IPS DF 19.7 (cell line): ENCODE results near the gene HESX1.

Experiments used
- DNase-seq: peaks from one replicate; pipeline ENCODE4 v3.0.0-alpha.2; 2013; ENCODE audit warnings: low read depth, low spot score

HESX1 gene

DNA sequence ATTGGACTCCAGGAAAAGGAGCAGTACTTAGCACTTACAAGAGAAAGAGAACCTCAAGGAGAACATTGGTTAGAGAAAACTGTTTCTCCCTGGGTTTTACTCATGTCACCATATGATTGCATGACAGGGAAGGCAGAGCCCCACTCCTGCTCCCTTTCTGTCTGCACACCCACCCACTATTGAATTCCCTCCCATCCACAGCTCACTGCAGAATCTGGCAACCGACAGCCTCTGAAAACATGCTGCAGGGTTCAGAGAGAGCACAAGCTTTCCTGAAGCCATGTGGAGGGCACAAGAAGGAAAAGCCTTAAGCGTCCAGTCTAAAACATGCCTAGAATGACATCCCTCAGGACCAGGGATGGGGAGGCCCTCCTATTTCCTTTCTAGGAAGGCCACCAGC lies 31.6 kb downstream of the HESX1 start:
- DNase-seq = no peak

DNA sequence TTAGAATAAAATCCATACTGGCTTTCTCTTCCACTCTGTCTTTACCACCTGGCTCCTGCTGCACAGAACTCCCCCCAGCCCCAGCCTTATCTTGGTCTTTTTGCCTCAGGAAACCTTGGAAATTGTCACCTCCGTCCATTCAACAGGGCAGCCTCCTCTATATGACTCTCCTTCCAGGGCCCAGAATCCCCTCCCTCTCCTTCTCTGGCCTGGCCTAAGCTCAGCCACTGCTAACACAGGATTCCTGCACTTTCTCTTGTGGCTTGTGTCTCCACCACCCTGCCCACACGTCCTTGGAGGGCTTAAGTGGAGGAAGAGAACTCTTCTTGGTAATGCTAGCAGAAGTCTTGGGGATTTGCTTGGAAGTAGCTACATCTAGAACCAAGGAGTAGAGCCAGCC lies 33.1 kb downstream of the HESX1 start:
- DNase-seq = no peak

DNA sequence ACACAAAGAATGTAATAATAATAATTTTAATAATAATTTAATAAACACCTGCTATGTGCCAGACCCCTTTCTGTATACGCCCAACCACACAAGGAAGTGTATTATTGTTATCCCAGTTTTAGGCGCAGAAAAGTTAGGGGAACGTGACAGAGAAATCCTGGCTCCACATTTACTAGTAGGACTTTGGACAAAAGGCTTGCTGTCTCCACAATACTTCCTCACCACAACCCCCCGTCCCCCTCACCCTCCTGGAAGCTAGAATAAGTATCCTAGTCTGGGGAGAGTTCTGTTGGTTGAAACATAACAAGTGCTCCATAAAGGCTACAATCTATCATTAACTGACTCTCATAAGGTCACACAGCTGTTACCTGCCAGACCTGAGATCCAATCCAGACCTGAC lies 34.1 kb downstream of the HESX1 start:
- DNase-seq = no peak

DNA sequence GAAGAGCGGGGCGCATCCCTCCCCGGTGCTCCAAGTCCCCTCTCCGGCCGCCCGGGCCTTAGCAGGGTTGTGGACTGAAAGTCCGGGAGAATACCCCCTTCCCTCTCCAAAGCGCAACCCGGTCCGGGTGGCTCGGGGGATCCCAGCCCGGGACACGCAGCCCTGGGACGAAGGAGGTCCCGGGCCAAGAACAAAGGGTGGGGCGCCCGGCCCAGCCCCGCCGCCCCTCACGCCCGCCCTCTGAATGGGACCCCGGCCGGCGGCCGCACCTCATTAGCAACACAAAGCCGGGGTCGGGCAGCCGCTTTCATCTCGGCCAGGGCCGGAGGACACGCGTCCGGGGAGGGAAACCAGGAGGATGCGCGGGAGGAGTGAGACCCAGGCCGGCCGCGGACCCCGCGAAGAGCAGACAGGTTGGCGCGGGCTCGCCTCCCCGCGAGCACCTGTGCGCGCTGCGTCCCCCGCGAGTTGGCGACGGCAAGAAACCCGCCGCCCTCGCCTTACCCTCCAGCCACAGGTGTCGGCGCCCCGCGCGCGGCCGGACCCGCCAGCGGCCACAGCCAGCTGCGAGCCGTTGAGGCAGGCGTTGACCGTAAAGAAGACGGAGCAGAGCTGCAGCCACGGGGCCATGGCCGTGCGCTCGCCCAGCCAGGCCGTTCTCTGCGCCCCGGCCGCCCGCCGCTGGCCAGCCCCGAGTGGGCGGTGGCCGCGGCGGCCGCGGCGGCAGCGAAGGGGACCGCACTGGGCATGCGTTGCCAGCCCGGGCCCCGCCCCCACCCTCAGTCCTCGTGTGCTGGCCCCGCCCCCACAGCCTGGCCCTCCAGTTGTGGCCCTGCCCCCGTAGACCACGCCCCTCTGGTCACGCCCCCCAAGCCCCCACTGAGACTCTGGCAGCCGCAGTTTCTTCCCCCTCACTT lies 34.9 kb downstream of the HESX1 start, which contains the start of gene IL17RD:
Gene IL17RD, minus strand, starts transcription at position 697 of the 917 bp plus-strand sequence. Its CDS starts 67 bp downstream, at position 630.
- DNase-seq = no peak

DNA sequence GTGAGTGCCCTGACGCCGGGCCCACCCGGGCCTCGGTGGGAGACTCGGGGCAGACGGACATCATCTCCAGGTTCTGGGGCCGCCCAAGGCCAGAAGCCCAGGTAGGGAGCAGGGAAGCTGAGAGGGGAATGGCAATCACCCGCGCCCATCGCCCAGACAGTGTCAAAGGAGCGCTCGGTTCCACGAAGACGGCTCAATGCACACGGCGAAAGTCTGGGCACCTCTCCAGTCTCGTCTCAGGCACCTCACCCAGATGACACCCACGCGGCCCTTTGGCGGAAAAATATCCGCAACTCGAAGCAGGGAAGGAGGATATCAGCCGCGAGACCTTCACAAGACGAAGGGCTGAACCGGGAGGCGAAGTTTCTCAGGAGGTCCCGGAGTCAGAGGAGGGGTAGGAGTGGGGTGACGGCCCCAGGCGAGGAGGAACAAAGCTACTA lies 35.5 kb downstream of the HESX1 start:
- no peak for DNase-seq

DNA sequence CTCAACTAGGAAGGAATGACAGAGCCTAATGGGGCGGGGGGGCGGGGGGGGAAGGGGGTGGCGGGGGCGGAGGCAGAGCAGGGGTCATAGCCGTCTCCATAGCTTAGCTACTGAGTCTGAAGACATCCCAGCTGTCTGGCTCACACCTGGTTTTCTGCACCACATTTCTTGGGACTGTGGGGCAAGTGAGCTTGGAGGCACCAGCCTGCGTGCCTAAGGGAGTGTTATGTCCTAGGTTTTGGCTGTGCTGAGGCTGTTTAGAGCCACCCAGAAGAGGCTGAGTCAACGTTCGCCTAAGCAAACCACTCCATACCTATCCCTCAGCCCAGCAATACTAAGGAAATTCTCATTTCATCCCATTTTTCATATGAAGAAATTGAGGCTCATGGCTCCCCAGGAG lies 36.0 kb downstream of the HESX1 start:
- no peak for DNase-seq

DNA sequence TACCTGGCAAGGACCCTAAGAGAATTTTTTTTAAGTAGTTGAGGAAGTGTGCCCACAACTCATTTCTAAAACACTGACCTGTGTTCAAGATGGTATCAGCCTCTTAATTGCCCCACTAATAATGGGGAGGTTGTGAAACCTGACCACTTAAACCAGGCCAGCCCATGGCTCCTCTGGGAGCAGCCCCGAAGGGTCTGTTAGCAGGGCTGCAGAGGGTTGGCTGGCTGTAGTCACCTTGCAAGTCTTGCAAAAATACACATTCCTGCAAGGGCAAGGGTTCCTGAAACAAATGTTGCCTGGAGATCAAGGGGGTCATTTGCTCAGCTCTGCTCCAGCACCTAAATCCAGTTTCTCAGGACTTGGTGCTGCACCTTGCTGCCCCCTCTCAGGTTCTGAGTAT lies 37.9 kb downstream of the HESX1 start:
- DNase-seq = no peak

DNA sequence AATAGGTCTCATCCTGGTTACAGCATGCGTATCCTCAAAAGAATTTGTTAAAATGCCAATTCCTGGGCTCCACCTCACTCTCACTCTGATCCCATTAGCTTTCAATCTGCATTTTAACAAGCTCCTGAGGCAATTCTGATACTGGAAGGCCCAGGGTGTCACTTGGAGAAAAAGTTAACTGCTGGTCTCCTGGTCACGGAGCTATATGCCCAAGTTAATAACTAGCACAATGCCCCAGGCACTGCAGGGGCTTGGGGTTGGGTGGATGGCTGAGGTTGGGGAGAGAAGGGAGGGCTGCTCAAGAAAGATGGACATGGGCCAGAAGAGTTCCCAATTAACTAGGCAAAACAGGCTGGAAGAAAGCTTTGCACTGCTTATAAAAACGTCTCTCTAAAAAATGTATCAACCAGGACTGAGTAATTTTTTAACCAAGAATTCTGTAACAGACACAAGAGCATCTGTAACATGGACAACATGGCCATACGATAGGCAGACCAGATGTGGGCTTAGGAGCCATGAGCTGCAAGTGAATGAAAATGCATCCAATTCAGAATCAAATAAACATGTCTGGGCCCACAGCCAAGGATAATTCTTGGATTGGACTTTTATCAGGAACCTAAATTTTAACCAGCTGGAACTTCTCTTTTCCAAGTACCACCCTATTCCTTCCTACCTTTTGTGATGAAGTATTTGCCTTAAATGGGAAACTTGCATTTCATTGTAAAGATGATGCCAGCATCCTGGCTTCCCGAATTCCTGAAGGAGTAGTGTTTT lies 38.8 kb downstream of the HESX1 start:
- DNase-seq = no peak

DNA sequence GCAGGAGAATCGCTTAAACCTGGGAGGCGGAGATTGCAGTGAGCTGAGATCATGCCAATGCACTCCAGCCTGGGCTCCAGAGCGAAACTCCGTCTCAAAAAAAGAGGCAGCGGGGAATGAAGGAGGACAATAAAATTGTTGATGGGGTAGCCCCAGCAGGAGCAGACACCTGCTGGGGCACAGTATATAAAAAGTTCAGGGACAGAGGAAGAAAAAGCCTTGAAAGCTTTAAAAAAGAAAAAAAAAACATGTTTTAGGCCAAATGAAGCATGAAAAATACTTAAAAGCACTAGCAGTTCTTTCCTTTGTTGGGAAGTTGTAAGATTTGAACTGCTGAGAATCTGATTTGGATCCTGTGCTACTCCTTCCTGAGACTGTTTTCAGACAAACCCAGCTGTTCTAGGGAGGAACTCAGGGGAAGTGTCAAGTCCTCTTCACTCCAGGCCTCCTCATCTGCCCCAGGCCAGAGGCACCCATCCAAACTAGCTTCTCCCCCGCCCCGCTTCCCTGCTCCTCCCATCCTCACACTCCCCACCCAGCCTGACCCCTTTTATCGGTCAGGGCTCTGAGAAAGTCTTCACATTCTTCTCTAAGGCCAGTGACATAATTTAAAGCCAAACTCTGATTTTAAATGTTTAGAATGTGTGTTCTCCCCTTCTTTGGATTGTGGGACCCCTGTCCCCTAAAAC lies 39.6 kb downstream of the HESX1 start:
- no peak for DNase-seq

DNA sequence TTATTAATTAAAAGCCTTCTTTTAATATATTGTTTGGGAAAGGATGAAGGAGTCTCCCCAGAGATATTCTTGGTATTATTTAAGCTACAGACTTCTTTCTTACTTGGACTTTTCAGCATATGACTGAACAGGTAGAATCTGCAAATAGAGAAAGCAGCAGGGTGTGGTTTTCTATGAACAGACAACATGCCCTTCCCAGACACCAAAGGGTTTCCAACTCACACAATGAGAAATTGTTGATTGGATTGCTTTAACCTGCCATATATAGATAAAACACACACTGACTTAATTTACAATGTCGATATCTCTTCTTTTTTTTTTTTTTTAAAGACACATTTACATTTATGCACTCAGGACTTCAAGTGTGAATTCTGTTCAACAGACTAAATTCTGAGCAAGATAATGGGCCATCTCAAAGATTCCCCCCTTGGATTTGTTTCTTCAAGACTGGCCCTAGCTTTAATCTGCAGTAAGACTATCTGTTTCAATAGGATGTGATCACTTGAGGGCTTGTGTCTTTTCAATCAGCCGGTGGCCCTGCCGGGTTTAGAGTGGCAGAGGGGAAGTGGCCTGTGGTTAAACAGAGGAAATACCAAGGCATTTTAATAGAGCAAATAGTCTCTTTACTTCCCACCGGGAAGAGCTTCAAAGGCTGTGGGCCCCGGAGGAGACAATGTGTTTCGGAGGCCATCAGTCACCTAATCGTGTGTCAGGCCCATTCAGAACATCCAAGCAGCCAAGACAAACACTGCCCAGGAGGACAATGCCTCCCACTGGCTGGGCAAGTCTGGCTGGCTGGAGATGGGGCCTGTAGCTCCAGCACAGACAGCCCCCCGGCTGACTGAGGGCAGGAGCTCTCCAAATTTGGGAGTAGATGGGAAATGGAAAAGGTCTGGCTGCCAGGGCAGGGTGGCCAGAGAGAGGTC lies 40.7 kb downstream of the HESX1 start:
- DNase-seq = peak; percentile 85

DNA sequence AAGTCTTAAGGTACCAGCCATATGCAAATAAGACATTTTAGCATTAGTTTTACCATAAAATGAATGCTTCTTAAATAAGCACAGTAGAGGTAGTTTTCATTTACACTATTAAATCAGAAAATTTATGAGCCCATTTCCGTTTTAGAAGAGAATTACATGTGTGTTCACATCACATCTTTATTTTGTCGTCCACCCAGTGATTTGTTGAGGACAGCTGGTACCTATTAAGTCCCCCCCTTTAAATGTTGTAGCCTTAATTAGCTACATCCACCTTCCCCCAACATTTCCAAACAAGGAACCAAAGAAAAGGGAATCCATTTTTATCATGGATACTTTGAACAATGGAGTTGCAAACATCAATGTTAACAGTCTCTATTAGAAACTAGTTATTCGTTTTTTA lies 41.5 kb downstream of the HESX1 start:
- no peak for DNase-seq

DNA sequence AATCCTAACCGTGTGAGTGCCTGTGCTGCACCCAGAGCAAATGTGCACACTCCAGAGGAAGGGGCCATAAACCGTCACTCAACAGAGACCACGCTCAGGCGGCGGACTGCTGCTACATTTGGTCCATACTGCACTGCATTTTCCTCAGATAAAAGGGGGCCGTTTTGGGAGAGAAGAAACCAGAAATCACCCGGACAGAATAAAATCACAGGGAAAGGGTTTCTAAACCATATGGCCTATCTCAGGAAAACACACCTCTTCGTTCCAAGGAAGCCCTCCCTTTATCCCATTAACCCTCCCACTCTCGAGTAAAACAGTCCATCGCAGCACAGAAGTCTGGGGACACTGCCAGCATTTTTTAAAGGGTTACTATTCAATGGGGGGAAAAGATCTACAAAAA lies 42.2 kb downstream of the HESX1 start:
- DNase-seq = no peak

DNA sequence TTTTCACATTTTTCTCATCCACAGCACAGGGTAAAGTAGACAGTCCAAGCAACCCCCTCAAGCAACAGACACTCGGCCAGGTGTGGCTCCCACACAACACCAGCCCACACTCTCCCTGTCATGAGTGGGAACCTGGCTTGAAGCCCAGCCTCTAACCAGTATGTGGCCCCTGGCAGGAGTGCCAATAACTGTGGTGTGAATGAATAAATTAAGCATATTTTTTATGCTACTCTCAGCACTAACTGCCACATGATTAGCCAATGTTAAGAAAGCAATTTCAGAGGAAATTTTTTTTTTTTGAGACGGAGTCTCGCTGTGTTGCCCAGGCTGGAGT lies 44.5 kb downstream of the HESX1 start:
- no peak for DNase-seq

DNA sequence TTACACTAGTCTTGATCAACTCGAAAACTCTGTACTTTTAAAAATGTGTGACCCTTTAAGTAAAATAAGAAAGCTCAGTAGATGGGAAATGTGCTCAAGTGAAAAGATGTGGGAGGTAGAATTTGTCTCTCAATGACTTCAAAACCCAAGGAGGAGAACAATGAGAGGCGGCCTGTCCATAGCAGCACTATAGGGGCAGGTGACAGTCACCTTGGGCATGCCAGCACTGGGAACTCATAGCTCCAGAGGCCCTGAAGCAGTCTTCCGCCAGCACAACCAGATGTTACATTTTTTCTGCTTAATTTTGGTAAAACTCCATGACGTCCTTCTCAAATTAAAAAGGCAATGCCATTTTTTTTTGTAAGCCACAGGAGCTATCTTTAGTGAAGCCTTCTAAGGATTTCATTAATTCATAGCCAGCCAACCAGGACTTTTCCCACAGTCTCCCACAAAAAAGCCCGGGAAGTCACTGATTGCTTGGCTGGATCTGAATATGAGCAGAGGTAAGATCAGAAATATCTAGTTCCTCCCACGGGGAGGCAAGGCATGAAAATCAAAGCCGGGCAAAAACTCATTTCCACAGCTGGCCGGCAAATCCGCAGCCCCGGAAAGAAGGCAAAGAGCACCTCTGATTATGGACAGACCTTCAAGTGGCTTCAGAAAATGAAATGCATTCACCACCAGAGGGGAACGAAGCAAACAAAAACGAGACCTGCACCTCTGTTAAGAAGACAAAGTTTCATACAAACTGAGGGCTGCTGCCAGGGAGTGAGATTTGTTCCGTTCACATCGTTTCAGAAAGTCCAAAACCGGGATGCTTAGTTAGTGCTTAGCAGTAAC lies 45.1 kb downstream of the HESX1 start:
- DNase-seq = no peak

DNA sequence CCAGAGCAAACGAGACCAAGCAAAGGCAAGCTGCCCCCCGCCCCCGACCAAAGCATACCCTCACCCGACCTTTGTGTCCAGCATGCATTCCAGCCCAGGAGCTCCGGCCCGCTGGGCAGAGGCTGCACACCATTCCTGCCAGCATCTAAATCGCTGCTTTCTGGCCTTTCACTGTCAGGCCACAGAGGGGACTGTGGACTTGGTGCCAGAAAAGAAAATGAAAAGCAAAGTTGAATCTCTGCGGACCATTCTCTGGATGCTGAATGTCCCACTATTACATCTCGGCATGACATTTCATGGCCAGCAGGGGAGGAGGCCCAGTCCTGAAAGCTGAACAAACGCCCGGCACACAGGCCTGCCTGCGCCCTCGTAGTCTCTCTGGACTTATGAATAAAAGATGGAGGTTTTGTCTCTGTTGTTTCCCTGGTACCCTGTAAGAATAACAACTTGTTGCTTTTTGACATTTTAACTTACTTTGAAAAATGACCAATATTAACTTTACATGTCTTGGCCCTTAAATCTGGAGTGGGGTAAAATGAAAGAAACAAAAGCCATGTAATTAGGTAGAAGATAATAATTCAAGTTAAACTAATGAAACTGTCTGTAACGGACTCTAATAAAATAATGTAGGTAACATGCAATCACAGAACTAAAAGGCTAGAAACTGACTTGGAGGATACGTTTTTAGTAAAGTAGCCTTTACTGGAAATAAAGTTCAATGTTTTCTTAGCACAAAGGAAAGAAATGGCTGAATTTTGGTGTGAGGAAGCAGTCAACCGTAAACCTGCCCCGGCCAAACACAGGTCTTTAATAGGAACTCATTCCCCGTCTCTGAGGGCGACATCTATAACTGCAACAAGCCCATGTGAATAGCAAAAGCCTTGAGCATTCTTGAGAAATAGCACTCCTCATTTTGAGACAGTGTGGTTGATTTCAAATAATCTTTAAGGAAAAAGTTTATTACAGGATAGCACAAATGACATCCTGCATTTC lies 47.3 kb downstream of the HESX1 start:
- no peak for DNase-seq

DNA sequence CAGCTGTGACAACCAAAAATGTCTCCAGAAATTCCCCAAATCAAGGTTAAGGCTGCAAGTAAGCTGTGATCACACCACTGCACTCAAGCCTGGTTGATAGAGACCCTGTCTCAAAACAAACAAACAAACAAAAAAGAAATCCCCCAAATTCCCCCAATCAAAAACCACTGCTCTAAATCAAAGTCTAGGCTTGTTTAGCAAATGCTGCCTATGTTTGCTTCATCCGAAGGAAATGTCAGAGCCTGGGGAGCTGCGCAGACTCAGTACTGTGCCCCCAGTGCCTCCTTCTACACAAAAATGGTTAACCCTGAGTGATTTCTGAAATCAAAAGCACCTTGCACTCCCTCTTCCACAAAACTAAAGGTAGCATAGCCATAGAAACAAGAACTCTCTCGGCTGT lies 48.0 kb downstream of the HESX1 start:
- no peak for DNase-seq

DNA sequence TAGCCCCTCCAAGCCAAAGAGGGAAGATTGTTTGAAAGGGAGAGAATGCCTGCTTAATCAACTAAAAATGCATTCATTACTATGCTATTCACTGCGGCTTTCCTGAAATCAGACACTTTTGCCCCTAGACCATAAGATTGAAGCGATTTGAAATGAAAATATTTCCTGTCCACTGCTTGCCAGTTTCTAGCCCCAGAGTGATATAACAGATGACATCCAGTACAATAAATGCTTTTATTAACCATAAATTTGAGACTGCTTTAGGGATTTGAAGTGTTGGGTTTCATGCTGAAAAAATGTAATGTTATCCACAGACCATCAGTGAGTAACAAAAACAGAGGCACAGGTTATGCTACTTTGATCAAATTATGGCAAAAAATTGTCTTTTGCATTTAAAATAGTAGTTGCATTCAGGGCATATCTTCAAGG lies 48.7 kb downstream of the HESX1 start:
- DNase-seq = no peak

DNA sequence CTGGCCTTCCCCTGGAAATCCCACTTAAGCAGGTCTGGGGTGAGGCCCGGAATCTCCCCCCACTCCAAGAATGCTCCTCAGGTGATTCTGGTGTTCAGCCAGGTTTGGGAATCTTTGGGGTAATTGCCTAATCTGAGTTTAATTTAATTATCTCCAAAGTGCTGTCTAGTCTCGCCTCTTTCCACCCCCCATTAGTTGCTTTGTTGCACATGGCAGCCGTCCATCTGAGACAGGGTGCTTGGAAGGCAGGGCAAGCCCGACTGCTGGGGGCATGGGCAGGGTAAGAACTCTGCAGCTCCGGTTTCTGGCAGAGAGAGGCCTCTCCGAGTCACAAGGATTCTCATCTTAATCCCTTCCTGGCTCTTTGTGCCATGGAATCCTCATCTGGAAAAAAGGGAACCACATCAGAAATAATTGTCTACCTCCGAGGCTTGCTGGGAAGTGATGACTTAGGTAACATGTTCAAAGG lies 49.6 kb downstream of the HESX1 start:
- no peak for DNase-seq
